ENCODE measurements around the gene BCL7B. TPM values are rescaled to one million over a fixed set of nuclear protein-coding genes. Genes with fewer than 3 reads are reported as not detected.
A peak's percentile ranks its signal among the peaks of the same experiment; 100 is the strongest.
"Not testable (repeated sequence)": the region's sequence is repeated elsewhere in the genome, so short reads cannot be mapped to it uniquely, and the experiment has no call there.

BCL7B gene
- total RNA-seq, 1 donor from 2014 or later: 82.9 TPM

- no peak for DNase-seq
- no peaks in the 10 kb centered on the region for H3K27me3 ChIP-seq (ENCODE audit: low read depth)
- intact Hi-C loops (cut with micrococcal nuclease): no loop called here
- no peaks in the 10 kb centered on the region for H3K9me3 ChIP-seq (replicated peaks)
- no peak overlapping the region for H3K4me3 ChIP-seq
- no peak for TF ChIP-seq CTCF (IDR thresholded peaks at IDR 0.05; ENCODE audit: borderline replicate concordance)
- peaks cover 32% of the 10 kb centered on the region for H3K36me3 ChIP-seq
- H3K27ac ChIP-seq (replicated peaks): no peak overlapping the region
- no peaks in the 10 kb centered on the region for H3K4me1 ChIP-seq
These were observed 9.7 kb upstream of the BCL7B start for GRCh38 chr7:73567140-73567539.

- H3K4me1 ChIP-seq; H3K4me3 ChIP-seq; intact Hi-C loops (cut with micrococcal nuclease); H3K9me3 ChIP-seq (replicated peaks); DNase-seq; H3K27me3 ChIP-seq (ENCODE audit: low read depth); H3K27ac ChIP-seq (replicated peaks): not testable (repeated sequence)
- H3K36me3 ChIP-seq: peaks cover 25% of the 10 kb centered on the region
These were observed 8.9 kb upstream of the BCL7B start for GRCh38 chr7:73566431-73566830.

GRCh38 chr7:73565675-73566340 lies 8.3 kb upstream of the BCL7B start:
- Histone ChIP-seq H3K27ac (replicated peaks) (no peak overlapping the region), H3K4me3 (peak overlapping the region; percentile 31)

GRCh38 chr7:73560109-73560835 lies 2.8 kb upstream of the BCL7B start:
- Histone ChIP-seq H3K27me3 (ENCODE audit: low read depth) (no peaks in the 10 kb centered on the region), H3K36me3 (no peaks in the 10 kb centered on the region), H3K4me1 (peaks cover 26% of the 10 kb centered on the region), H3K9me3 (replicated peaks) (no peaks in the 10 kb centered on the region), H3K27ac (replicated peaks) (peak overlapping the region; percentile 27), H3K4me3 (no peak overlapping the region)
- no peak for TF ChIP-seq CTCF (IDR thresholded peaks at IDR 0.05; ENCODE audit: borderline replicate concordance)
- intact Hi-C loops (cut with micrococcal nuclease): no loop called here
- DNase-seq: no peak

More at GRCh38 chr7:73565675-73566340, 8.3 kb upstream of the BCL7B start:
- H3K4me1 ChIP-seq: no peaks in the 10 kb centered on the region
- no peaks in the 10 kb centered on the region for H3K27me3 ChIP-seq (ENCODE audit: low read depth)
- peaks cover 19% of the 10 kb centered on the region for H3K36me3 ChIP-seq
- TF ChIP-seq CTCF (IDR thresholded peaks at IDR 0.05; ENCODE audit: borderline replicate concordance): no peak
- no peak for DNase-seq
- intact Hi-C loops (cut with micrococcal nuclease): no loop called here
- H3K9me3 ChIP-seq (replicated peaks): no peaks in the 10 kb centered on the region

- Histone ChIP-seq H3K36me3 (peaks cover 27% of the 10 kb centered on the region), H3K4me3 (peak overlapping the region; percentile 77), H3K27ac (replicated peaks) (peak overlapping the region; percentile 100), H3K4me1 (peaks cover 50% of the 10 kb centered on the region), H3K9me3 (replicated peaks) (no peaks in the 10 kb centered on the region), H3K27me3 (ENCODE audit: low read depth) (no peaks in the 10 kb centered on the region)
- peak; percentile 94 for DNase-seq
- no peak for TF ChIP-seq CTCF (IDR thresholded peaks at IDR 0.05; ENCODE audit: borderline replicate concordance)
- intact Hi-C loops (cut with micrococcal nuclease): no loop called here
These were observed 438 bp downstream of the BCL7B start for GRCh38 chr7:73557108-73557396.

All from left ventricle myocardium inferior (tissue), 1 donor.